ENCODE measurements around the gene TRPM3.

GRCh38 chr9:71121275-71122021, at the start of gene TRPM3:
- no peak for TF ChIP-seq CTCF (IDR thresholded peaks at IDR 0.05)
- no peak for TF ChIP-seq POLR2A (IDR thresholded peaks at IDR 0.05)

Data from adrenal gland (tissue), 5 donors.